ENCODE data around the gene LAMB2. TPM values are rescaled to one million over a fixed set of nuclear protein-coding genes. Genes with fewer than 3 reads are reported as not detected.

LAMB2 gene
- total RNA-seq, 1 experiment from 2014 or later, result 316 TPM

GRCh38 chr3:49120096-49120437 is 12.8 kb downstream of the LAMB2 start:
- intact Hi-C loops (cut with micrococcal nuclease; ENCODE audit: unreplicated experiment), result no loop called here
- TF ChIP-seq CTCF (IDR thresholded peaks at IDR 0.05; ENCODE audit: unreplicated experiment), result no peak
- peak overlapping the region; percentile 73 for H3K4me3 Mint-ChIP-seq (ENCODE audit: low read depth, unreplicated experiment)
- no peak overlapping the region for H3K27ac Mint-ChIP-seq (ENCODE audit: unreplicated experiment)
- peaks cover 7% of the 10 kb centered on the region for H3K4me1 Mint-ChIP-seq (ENCODE audit: low read depth, unreplicated experiment)
- no peaks in the 10 kb centered on the region for H3K9me3 Mint-ChIP-seq (ENCODE audit: low read depth, unreplicated experiment)
- DNase-seq, result no peak
- BruUV-seq (replicated peaks), result TSS peak; percentile 17
- H3K27me3 Mint-ChIP-seq (ENCODE audit: unreplicated experiment), result no peaks in the 10 kb centered on the region
- CTCF ChIA-PET, result no interaction called here
- peaks cover 52% of the 10 kb centered on the region for H3K36me3 Mint-ChIP-seq (ENCODE audit: insufficient read depth, unreplicated experiment)

- no peak for DNase-seq
- no peaks in the 10 kb centered on the region for H3K9me3 Mint-ChIP-seq (ENCODE audit: low read depth, unreplicated experiment)
- H3K27ac Mint-ChIP-seq (ENCODE audit: unreplicated experiment), result no peak overlapping the region
- peaks cover 7% of the 10 kb centered on the region for H3K4me1 Mint-ChIP-seq (ENCODE audit: low read depth, unreplicated experiment)
- no TSS peak for BruUV-seq (replicated peaks)
- CTCF ChIA-PET, result interaction anchor here (0.6 kb wide), 1 partner anchor 23 kb away, joined by 6 read pairs; no protein-coding TSS in a partner anchor
- no peaks in the 10 kb centered on the region for H3K27me3 Mint-ChIP-seq (ENCODE audit: unreplicated experiment)
- H3K36me3 Mint-ChIP-seq (ENCODE audit: insufficient read depth, unreplicated experiment), result peaks cover 47% of the 10 kb centered on the region
- no peak for TF ChIP-seq CTCF (IDR thresholded peaks at IDR 0.05; ENCODE audit: unreplicated experiment)
- intact Hi-C loops (cut with micrococcal nuclease; ENCODE audit: unreplicated experiment), result no loop called here
- H3K4me3 Mint-ChIP-seq (ENCODE audit: low read depth, unreplicated experiment), result peak overlapping the region; percentile 73
These were observed 13.4 kb downstream of the LAMB2 start for GRCh38 chr3:49119439-49119838.

GRCh38 chr3:49119036-49119435 is 13.8 kb downstream of the LAMB2 start:
- BruUV-seq (replicated peaks), result no TSS peak
- no peak overlapping the region for H3K27ac Mint-ChIP-seq (ENCODE audit: unreplicated experiment)
- CTCF ChIA-PET, result interaction anchor here (0.6 kb wide), 1 partner anchor 23 kb away, joined by 6 read pairs; no protein-coding TSS in a partner anchor
- no peak for TF ChIP-seq CTCF (IDR thresholded peaks at IDR 0.05; ENCODE audit: unreplicated experiment)
- H3K9me3 Mint-ChIP-seq (ENCODE audit: low read depth, unreplicated experiment), result no peaks in the 10 kb centered on the region
- intact Hi-C loops (cut with micrococcal nuclease; ENCODE audit: unreplicated experiment), result no loop called here
- H3K4me1 Mint-ChIP-seq (ENCODE audit: low read depth, unreplicated experiment), result peaks cover 7% of the 10 kb centered on the region
- peak overlapping the region; percentile 73 for H3K4me3 Mint-ChIP-seq (ENCODE audit: low read depth, unreplicated experiment)
- DNase-seq, result no peak
- peaks cover 47% of the 10 kb centered on the region for H3K36me3 Mint-ChIP-seq (ENCODE audit: insufficient read depth, unreplicated experiment)
- H3K27me3 Mint-ChIP-seq (ENCODE audit: unreplicated experiment), result no peaks in the 10 kb centered on the region

- CTCF ChIA-PET, result no interaction called here
- Mint-ChIP-seq H3K36me3 (ENCODE audit: insufficient read depth, unreplicated experiment) (peaks cover 34% of the 10 kb centered on the region), H3K4me3 (ENCODE audit: low read depth, unreplicated experiment) (no peak overlapping the region), H3K27ac (ENCODE audit: unreplicated experiment) (no peak overlapping the region), H3K27me3 (ENCODE audit: unreplicated experiment) (no peaks in the 10 kb centered on the region), H3K9me3 (ENCODE audit: low read depth, unreplicated experiment) (no peaks in the 10 kb centered on the region), H3K4me1 (ENCODE audit: low read depth, unreplicated experiment) (no peaks in the 10 kb centered on the region)
- BruUV-seq (replicated peaks), result no TSS peak
- TF ChIP-seq CTCF (IDR thresholded peaks at IDR 0.05; ENCODE audit: unreplicated experiment), result no peak
- intact Hi-C loops (cut with micrococcal nuclease; ENCODE audit: unreplicated experiment), result no loop called here
- no peak for DNase-seq
These were observed 20.6 kb downstream of the LAMB2 start for GRCh38 chr3:49112262-49112661.
